WTC11 (cell line): ENCODE measurements around the gene TJAP1. TPM values are rescaled to one million over a fixed set of nuclear protein-coding genes. Genes with fewer than 3 reads are reported as not detected.

Experiments
- ATAC-seq: fragments of 200-7000 bp; cut with Tn5 transposase; 2 replicates; pipeline ENCODE4 v1.10.0; 2021; ENCODE audit warnings: mild to moderate bottlenecking, moderate library complexity
- CTCF ChIA-PET: fragments of 300-600 bp; sonication (Branson Sonifier 250); formaldehyde crosslinking; loops from one replicate; lab custom pipeline; 2021; ENCODE audit warnings: antibody characterized with exemption; lab: Charles Lee
- POLR2A ChIA-PET: fragments of 350-600 bp; sonication (Branson Sonifier 250); formaldehyde crosslinking; loops from one replicate; lab custom pipeline; 2021; ENCODE audit warnings: antibody characterized with exemption; lab: Charles Lee
- DNase-seq: peaks from one replicate; pipeline ENCODE4 v3.0.0; 2021; ENCODE audit warnings: low spot score
- H3K27ac Mint-ChIP-seq: 2 replicates; pipeline ENCODE4 v1.8.0; 2021; ENCODE audit warnings: mixed read lengths
- H3K27me3 Mint-ChIP-seq: 2 replicates; pipeline ENCODE4 v1.8.0; 2021; ENCODE audit warnings: low read depth, mild to moderate bottlenecking, moderate library complexity, mixed read lengths
- H3K36me3 Mint-ChIP-seq: 2 replicates; pipeline ENCODE4 v1.8.0; 2021; ENCODE audit warnings: mixed read lengths
- H3K4me1 Mint-ChIP-seq: 2 replicates; pipeline ENCODE4 v1.8.0; 2022; ENCODE audit warnings: mixed read lengths
- H3K4me3 Mint-ChIP-seq: 2 replicates; pipeline ENCODE4 v1.8.0; 2021; ENCODE audit warnings: mild to moderate bottlenecking, moderate library complexity, mixed read lengths
- H3K9me3 Mint-ChIP-seq: 2 replicates; pipeline ENCODE4 v1.8.0; 2021; ENCODE audit warnings: mixed read lengths
- CREB1 ChIP-seq: sonication (generic); formaldehyde crosslinking; IDR thresholded peaks from 2 replicates; pipeline ENCODE4 v1.8.0; 2023; ENCODE audit warnings: mild to moderate bottlenecking, missing genetic modification reagents
- FOXJ3 ChIP-seq: sonication (generic); formaldehyde crosslinking; IDR thresholded peaks from 2 replicates; pipeline ENCODE4 v1.9.0; 2021; ENCODE audit warnings: missing genetic modification reagents, mild to moderate bottlenecking, borderline replicate concordance
- HMGA2 ChIP-seq: fragments of 250-450 bp; sonication (Bioruptor Pico); IDR thresholded peaks from 2 replicates; pipeline ENCODE4 v1.4.0; 2021; ENCODE audit warnings: mild to moderate bottlenecking, moderate library complexity
- KAT7 ChIP-seq: sonication (generic); formaldehyde crosslinking; IDR thresholded peaks from 2 replicates; pipeline ENCODE4 v1.8.1; 2023; ENCODE audit warnings: missing genetic modification reagents, mild to moderate bottlenecking, borderline replicate concordance
- MYBL2 ChIP-seq: sonication (generic); formaldehyde crosslinking; IDR thresholded peaks from 2 replicates; pipeline ENCODE4 v1.8.1; 2023; ENCODE audit warnings: mild to moderate bottlenecking, moderate library complexity, missing genetic modification reagents
- NFYB ChIP-seq: sonication (generic); formaldehyde crosslinking; conservative IDR thresholded peaks from 2 replicates; pipeline ENCODE4 v1.8.0; 2022; ENCODE audit warnings: low read depth, missing genetic modification reagents
- SMAD4 ChIP-seq: sonication (generic); formaldehyde crosslinking; IDR thresholded peaks from 2 replicates; pipeline ENCODE4 v1.8.0; 2022; ENCODE audit warnings: mild to moderate bottlenecking, missing genetic modification reagents
- SOX15 ChIP-seq: fragments of 250-450 bp; sonication (Bioruptor Pico); IDR thresholded peaks from 2 replicates; pipeline ENCODE4 v1.9.0; 2021; ENCODE audit warnings: mild to moderate bottlenecking
- STAT6 ChIP-seq: sonication (generic); formaldehyde crosslinking; conservative IDR thresholded peaks from 2 replicates; pipeline ENCODE4 v1.8.1; 2023; ENCODE audit warnings: mild to moderate bottlenecking, low read depth, missing genetic modification reagents, moderate library complexity
- TEAD4 ChIP-seq: sonication (generic); formaldehyde crosslinking; IDR thresholded peaks from 2 replicates; pipeline ENCODE4 v1.8.0; 2022; ENCODE audit warnings: mild to moderate bottlenecking, missing genetic modification reagents
- TP53 ChIP-seq: sonication (generic); formaldehyde crosslinking; IDR thresholded peaks from 2 replicates; pipeline ENCODE4 v1.8.1; 2023; ENCODE audit warnings: mild to moderate bottlenecking, missing genetic modification reagents
- ZBTB21 ChIP-seq: sonication (generic); formaldehyde crosslinking; IDR thresholded peaks from 2 replicates; pipeline ENCODE4 v1.8.1; 2023; ENCODE audit warnings: mild to moderate bottlenecking, missing genetic modification reagents, borderline replicate concordance
- ZNF219 ChIP-seq: sonication (generic); formaldehyde crosslinking; IDR thresholded peaks from 2 replicates; pipeline ENCODE4 v1.8.0; 2023; ENCODE audit warnings: missing genetic modification reagents, mild to moderate bottlenecking, borderline replicate concordance
- ZNF263 ChIP-seq: sonication (generic); formaldehyde crosslinking; IDR thresholded peaks from 2 replicates; pipeline ENCODE4 v1.8.1; 2022; ENCODE audit warnings: low read depth, mild to moderate bottlenecking, moderate library complexity, missing genetic modification reagents
- ZNF317 ChIP-seq: sonication (generic); formaldehyde crosslinking; IDR thresholded peaks from 2 replicates; pipeline ENCODE4 v1.8.1; 2023; ENCODE audit warnings: low read depth, mild to moderate bottlenecking, moderate library complexity, missing genetic modification reagents, borderline replicate concordance
- ZNF396 ChIP-seq: fragments of 250-450 bp; sonication (Bioruptor Pico); IDR thresholded peaks from 2 replicates; pipeline ENCODE4 v1.8.0; 2021; ENCODE audit warnings: mild to moderate bottlenecking, moderate library complexity, borderline replicate concordance
- ZNF671 ChIP-seq: fragments of 250-450 bp; sonication (Bioruptor Pico); IDR thresholded peaks from 2 replicates; pipeline ENCODE4 v1.8.0; 2021; ENCODE audit warnings: mild to moderate bottlenecking
- total RNA-seq: library from RNA; stranded (reverse); gene quantifications from 3 replicates; pipeline ENCODE4 v1.2.3, GENCODE V29; 2021
- TF ChIP-seq, protein P1 (sequence below): sonication (generic); formaldehyde crosslinking; IDR thresholded peaks from 2 replicates; pipeline ENCODE4 v1.8.1; 2023; ENCODE audit warnings: mild to moderate bottlenecking, moderate library complexity, missing genetic modification reagents
- TF ChIP-seq, protein P2 (sequence below): sonication (generic); formaldehyde crosslinking; IDR thresholded peaks from 2 replicates; pipeline ENCODE4 v1.8.0; 2023; ENCODE audit warnings: missing genetic modification reagents, mild to moderate bottlenecking, borderline replicate concordance
- TF ChIP-seq, protein P3 (sequence below): fragments of 250-450 bp; sonication (Bioruptor Pico); IDR thresholded peaks from 2 replicates; pipeline ENCODE4 v2.1.2; 2022; ENCODE audit warnings: mild to moderate bottlenecking, moderate library complexity

TJAP1 gene
- total RNA-seq, 1 experiment from 2014 or later: 40.4 TPM

- TF ChIP-seq, protein P1, sequence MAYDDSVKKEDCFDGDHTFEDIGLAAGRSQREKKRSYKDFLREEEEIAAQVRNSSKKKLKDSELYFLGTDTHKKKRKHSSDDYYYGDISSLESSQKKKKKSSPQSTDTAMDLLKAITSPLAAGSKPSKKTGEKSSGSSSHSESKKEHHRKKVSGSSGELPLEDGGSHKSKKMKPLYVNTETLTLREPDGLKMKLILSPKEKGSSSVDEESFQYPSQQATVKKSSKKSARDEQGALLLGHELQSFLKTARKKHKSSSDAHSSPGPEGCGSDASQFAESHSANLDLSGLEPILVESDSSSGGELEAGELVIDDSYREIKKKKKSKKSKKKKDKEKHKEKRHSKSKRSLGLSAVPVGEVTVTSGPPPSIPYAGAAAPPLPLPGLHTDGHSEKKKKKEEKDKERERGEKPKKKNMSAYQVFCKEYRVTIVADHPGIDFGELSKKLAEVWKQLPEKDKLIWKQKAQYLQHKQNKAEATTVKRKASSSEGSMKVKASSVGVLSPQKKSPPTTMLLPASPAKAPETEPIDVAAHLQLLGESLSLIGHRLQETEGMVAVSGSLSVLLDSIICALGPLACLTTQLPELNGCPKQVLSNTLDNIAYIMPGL: peak; percentile 42; the same call in 1 of the 2 replicates
- no peak for TF ChIP-seq HMGA2 (CRISPR knock-in tag)
- no peak for TF ChIP-seq FOXJ3 (CRISPR knock-in tag)
- TF ChIP-seq ZBTB21 (CRISPR knock-in tag): no peak
- TF ChIP-seq STAT6 (CRISPR knock-in tag): no peak
- no peak for TF ChIP-seq SOX15
- TF ChIP-seq, protein P2, sequence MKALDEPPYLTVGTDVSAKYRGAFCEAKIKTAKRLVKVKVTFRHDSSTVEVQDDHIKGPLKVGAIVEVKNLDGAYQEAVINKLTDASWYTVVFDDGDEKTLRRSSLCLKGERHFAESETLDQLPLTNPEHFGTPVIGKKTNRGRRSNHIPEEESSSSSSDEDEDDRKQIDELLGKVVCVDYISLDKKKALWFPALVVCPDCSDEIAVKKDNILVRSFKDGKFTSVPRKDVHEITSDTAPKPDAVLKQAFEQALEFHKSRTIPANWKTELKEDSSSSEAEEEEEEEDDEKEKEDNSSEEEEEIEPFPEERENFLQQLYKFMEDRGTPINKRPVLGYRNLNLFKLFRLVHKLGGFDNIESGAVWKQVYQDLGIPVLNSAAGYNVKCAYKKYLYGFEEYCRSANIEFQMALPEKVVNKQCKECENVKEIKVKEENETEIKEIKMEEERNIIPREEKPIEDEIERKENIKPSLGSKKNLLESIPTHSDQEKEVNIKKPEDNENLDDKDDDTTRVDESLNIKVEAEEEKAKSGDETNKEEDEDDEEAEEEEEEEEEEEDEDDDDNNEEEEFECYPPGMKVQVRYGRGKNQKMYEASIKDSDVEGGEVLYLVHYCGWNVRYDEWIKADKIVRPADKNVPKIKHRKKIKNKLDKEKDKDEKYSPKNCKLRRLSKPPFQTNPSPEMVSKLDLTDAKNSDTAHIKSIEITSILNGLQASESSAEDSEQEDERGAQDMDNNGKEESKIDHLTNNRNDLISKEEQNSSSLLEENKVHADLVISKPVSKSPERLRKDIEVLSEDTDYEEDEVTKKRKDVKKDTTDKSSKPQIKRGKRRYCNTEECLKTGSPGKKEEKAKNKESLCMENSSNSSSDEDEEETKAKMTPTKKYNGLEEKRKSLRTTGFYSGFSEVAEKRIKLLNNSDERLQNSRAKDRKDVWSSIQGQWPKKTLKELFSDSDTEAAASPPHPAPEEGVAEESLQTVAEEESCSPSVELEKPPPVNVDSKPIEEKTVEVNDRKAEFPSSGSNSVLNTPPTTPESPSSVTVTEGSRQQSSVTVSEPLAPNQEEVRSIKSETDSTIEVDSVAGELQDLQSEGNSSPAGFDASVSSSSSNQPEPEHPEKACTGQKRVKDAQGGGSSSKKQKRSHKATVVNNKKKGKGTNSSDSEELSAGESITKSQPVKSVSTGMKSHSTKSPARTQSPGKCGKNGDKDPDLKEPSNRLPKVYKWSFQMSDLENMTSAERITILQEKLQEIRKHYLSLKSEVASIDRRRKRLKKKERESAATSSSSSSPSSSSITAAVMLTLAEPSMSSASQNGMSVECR (CRISPR knock-in tag): peak; percentile 67; the same call in 1 of the 2 replicates
- no peak for TF ChIP-seq SMAD4 (CRISPR knock-in tag)
These were observed 39.5 kb downstream of the TJAP1 start, which contains the start of the genes POLR1C and YIPF3 (continued) for GRCh38 chr6:43516697-43517504.

DNA sequence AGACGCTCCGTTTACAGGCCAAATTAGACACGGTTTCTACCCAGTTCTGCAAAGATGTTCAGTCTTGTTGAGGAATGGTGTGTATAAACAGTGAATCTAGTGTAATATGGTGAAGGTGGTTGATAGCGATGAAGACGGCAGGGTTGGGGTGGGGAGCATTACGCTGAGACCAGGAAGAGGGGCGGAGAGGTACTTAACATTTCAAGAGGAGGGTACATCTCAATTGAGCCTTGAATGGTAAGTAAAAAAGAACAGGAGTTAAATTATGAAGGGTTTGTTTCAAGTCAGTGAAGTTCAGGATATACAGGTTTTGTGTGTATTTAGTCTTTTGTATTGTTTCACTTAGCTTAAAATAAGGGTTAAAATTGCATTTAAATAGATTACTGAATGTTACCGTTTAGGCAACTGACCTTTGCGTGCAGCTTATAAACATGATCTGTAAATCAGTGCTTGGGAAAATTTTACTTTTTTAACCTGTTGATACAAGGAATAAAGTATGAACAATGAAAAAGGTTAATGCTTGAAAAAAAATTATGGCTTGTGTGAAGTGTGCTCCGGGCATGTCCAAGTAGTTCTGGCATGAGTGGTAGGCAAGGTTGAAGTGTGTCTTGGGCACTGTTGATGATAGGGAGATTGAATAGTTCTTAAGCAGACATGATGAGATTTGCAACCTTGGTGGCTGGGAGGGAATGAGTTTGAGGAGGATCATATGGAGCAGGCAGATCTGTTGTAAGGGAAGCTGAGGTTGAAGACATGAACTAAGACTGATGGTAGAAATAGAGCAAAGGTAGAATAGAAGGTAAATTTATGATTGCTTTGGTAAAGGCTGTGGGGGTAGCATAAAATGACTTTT, 40.4 kb downstream of the TJAP1 start:
- POLR2A ChIA-PET: interaction anchor here (0.6 to 1.1 kb wide), 2 partner anchors 14 to 539 kb away, joined by 3 read pairs; partner anchors contain the start of gene PEX6
- no peak overlapping the region for H3K4me3 Mint-ChIP-seq
- H3K27ac Mint-ChIP-seq: no peak overlapping the region
- CTCF ChIA-PET: interaction anchor here (1.1 to 1.7 kb wide), 2 partner anchors 11 to 21 kb away, joined by 3 to 9 read pairs; no protein-coding TSS in a partner anchor
- H3K36me3 Mint-ChIP-seq: peaks cover 42% of the 10 kb centered on the region
- H3K9me3 Mint-ChIP-seq: no peaks in the 10 kb centered on the region
- H3K4me1 Mint-ChIP-seq: peaks cover 13% of the 10 kb centered on the region
- DNase-seq: no peak
- ATAC-seq: peak; percentile 23; the same call in 1 of the 2 replicates
- H3K27me3 Mint-ChIP-seq: no peaks in the 10 kb centered on the region
- TF ChIP-seq ZNF263: no peak
- no peak for TF ChIP-seq NFYB
- TF ChIP-seq, protein P3, sequence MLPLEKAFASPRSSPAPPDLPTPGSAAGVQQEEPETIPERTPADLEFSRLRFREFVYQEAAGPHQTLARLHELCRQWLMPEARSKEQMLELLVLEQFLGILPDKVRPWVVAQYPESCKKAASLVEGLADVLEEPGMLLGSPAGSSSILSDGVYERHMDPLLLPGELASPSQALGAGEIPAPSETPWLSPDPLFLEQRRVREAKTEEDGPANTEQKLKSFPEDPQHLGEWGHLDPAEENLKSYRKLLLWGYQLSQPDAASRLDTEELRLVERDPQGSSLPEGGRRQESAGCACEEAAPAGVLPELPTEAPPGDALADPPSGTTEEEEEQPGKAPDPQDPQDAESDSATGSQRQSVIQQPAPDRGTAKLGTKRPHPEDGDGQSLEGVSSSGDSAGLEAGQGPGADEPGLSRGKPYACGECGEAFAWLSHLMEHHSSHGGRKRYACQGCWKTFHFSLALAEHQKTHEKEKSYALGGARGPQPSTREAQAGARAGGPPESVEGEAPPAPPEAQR (CRISPR knock-in tag): no peak
- no peak for TF ChIP-seq STAT6 (CRISPR knock-in tag)
- no peak for TF ChIP-seq KAT7
- TF ChIP-seq ZNF317 (CRISPR knock-in tag): no peak
- TF ChIP-seq ZNF396 (CRISPR knock-in tag): no peak
- TF ChIP-seq ZNF671 (CRISPR knock-in tag): no peak
- no peak for TF ChIP-seq ZNF219 (CRISPR knock-in tag)
- no peak for TF ChIP-seq TP53
- TF ChIP-seq MYBL2 (CRISPR knock-in tag): no peak
- TF ChIP-seq TEAD4 (CRISPR knock-in tag): no peak
- no peak for TF ChIP-seq CREB1 (CRISPR knock-in tag)
